Epithelial cell of proximal tubule (primary cell): ENCODE results near the gene HSPB7. TPM values are rescaled to one million over a fixed set of nuclear protein-coding genes. Genes with fewer than 3 reads are reported as not detected.

ENCODE experiments used
- DNase-seq: peaks from one replicate; pipeline ENCODE4 v3.0.0-alpha.2; 2011; ENCODE audit warnings: low read depth
- H3K4me3 ChIP-seq: 2 replicates; pipeline ENCODE4 v1.5.1; 2011; ENCODE audit warnings: low read depth, mild to moderate bottlenecking, low read length
- total RNA-seq: library from RNA; depleted of rRNA; stranded (reverse); fragments of >200 nt; gene quantifications from 2 replicates; pipeline ENCODE4 v1.2.3, GENCODE V29; 2015
- TF ChIP-seq, protein P1 (sequence below): conservative IDR thresholded peaks from 2 replicates; pipeline ENCODE4 v1.5.1; 2012; ENCODE audit warnings: low read depth, mild to moderate bottlenecking, low read length

HSPB7 gene
- total RNA-seq, 1 donor from 2014 or later: not detected

GRCh38 chr1:15998929-15999328 lies 18.9 kb downstream of the HSPB7 start:
- H3K4me3 ChIP-seq: no peak overlapping the region

GRCh38 chr1:15997637-15998280 lies 20.1 kb downstream of the HSPB7 start:
- no peak for DNase-seq
- H3K4me3 ChIP-seq: no peak overlapping the region
- TF ChIP-seq, protein P1, sequence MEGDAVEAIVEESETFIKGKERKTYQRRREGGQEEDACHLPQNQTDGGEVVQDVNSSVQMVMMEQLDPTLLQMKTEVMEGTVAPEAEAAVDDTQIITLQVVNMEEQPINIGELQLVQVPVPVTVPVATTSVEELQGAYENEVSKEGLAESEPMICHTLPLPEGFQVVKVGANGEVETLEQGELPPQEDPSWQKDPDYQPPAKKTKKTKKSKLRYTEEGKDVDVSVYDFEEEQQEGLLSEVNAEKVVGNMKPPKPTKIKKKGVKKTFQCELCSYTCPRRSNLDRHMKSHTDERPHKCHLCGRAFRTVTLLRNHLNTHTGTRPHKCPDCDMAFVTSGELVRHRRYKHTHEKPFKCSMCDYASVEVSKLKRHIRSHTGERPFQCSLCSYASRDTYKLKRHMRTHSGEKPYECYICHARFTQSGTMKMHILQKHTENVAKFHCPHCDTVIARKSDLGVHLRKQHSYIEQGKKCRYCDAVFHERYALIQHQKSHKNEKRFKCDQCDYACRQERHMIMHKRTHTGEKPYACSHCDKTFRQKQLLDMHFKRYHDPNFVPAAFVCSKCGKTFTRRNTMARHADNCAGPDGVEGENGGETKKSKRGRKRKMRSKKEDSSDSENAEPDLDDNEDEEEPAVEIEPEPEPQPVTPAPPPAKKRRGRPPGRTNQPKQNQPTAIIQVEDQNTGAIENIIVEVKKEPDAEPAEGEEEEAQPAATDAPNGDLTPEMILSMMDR: no peak

More at GRCh38 chr1:15998929-15999328, 18.9 kb downstream of the HSPB7 start:
- TF ChIP-seq, protein P1: no peak
- no peak for DNase-seq

DNA sequence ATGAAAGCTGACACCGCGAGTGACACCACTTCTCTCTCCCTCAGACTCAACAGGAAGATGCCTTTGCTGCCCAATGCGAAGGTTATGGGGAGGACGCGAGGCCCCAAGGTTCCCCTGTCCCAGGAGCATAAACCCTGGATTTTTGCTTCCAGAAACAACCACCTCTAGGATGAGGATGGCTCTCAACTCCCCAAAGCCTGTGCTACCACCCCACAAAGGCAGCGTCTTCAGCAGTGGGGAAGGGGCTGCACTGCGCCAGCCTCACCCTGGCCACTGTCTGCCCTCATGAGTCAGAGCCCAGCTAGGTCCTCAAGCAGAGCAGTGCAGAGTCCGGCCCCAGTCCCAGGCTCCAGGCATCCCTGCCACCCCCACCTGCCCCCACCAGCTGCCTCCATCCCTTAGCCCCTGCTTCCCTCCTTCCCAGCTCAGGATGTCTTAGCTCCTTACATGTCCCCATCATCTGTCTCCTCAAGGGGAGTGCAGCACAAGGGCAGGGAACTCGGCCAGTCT lies 20.7 kb downstream of the HSPB7 start:
- no peak overlapping the region for H3K4me3 ChIP-seq
- TF ChIP-seq, protein P1: no peak
- DNase-seq: no peak

- H3K4me3 ChIP-seq: no peak overlapping the region
- no peak for DNase-seq
- TF ChIP-seq, protein P1: peak; percentile 89
Observed at GRCh38 chr1:15994590-15995351, 23.1 kb downstream of the HSPB7 start.

DNA sequence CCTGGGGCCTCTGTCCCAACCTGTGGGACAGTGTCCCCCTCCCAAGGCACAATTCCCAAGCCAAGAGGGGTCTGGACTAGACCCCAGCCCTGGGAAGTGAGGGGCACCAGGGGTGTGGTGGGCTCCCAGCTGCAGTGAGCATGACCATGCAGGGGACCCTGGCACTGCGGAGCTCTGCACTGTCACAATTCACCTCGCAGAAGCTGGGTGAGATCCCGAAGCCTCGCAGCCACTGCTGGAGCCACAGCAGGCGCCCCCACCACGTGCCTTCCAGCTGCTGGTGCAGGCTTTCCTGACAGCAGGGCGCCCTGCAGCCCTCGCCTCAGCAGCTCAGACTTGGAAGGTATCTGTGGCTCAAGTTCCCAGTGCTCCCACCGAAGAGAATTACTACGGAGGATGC lies 23.8 kb downstream of the HSPB7 start:
- DNase-seq: no peak
- H3K4me3 ChIP-seq: no peak overlapping the region
- TF ChIP-seq, protein P1: no peak

DNA sequence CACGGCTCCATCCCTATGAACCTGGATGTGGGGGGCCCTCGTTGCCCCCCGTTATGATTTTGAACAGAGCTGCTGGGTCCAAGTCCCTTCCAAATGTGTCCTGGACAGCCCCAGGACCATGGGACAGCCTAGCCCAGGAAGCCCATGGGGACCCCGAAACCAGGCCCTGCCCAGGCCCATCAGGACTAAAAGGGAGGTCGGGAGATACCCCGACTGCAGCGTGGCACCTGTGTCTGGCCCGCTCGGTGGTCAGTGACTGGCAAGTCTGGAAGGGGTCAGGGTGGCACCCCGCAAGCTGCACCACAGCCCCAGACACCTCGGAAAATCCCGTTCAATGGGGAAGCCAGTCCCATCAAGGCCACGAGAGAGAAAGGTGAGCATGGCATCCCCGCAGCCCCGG lies 24.2 kb downstream of the HSPB7 start:
- TF ChIP-seq, protein P1: no peak
- DNase-seq: no peak
- no peak overlapping the region for H3K4me3 ChIP-seq
